GM23248 (cell line): ENCODE results near the gene TREML4. TPM values are rescaled to one million over a fixed set of nuclear protein-coding genes. Genes with fewer than 3 reads are reported as not detected.

Experiments used
- DNase-seq: peaks from one replicate; pipeline ENCODE4 v3.0.0-alpha.2; 2015
- H2AFZ ChIP-seq: fragments of 200-600 bp; sonication (generic); 2 replicates; pipeline ENCODE4 v1.6.1; 2016; ENCODE audit warnings: antibody characterized with exemption
- H3F3A ChIP-seq: fragments of 200-600 bp; sonication (generic); 2 replicates; pipeline ENCODE4 v1.6.1; 2016; ENCODE audit warnings: mild to moderate bottlenecking, antibody characterized with exemption, mixed run types; ENCODE audit not compliant: insufficient read depth
- H3K27ac ChIP-seq: fragments of 200-600 bp; sonication (generic); 2 replicates; pipeline ENCODE4 v1.5.1; 2016; ENCODE audit warnings: mild to moderate bottlenecking
- H3K27me3 ChIP-seq: fragments of 200-600 bp; sonication (generic); replicated peaks from 2 replicates; pipeline ENCODE4 v1.6.1; 2016; ENCODE audit warnings: mild to moderate bottlenecking; ENCODE audit not compliant: insufficient read depth
- H3K36me3 ChIP-seq: fragments of 200-600 bp; sonication (generic); 2 replicates; pipeline ENCODE4 v1.6.1; 2016; ENCODE audit warnings: low read depth, mild to moderate bottlenecking
- H3K4me1 ChIP-seq: fragments of 200-600 bp; sonication (generic); 2 replicates; pipeline ENCODE4 v1.6.1; 2016; ENCODE audit warnings: mild to moderate bottlenecking; ENCODE audit not compliant: insufficient read depth
- H3K4me2 ChIP-seq: fragments of 200-600 bp; sonication (generic); one replicate; pipeline ENCODE4 v1.6.1; 2016; ENCODE audit warnings: mild to moderate bottlenecking; ENCODE audit not compliant: unreplicated experiment
- H3K4me3 ChIP-seq: fragments of 200-600 bp; sonication (generic); 2 replicates; pipeline ENCODE4 v1.5.1; 2016; ENCODE audit warnings: mild to moderate bottlenecking
- H3K79me2 ChIP-seq: fragments of 200-600 bp; sonication (generic); 2 replicates; pipeline ENCODE4 v1.6.1; 2016; ENCODE audit warnings: mild to moderate bottlenecking; ENCODE audit not compliant: insufficient read depth
- H3K9ac ChIP-seq: fragments of 200-600 bp; sonication (generic); 2 replicates; pipeline ENCODE4 v1.6.1; 2016; ENCODE audit warnings: mild to moderate bottlenecking
- H3K9me2 ChIP-seq: fragments of 200-600 bp; sonication (generic); 2 replicates; pipeline ENCODE4 v1.6.1; 2016; ENCODE audit warnings: mixed run types, mild to moderate bottlenecking, moderate library complexity; ENCODE audit not compliant: insufficient read depth
- H3K9me3 ChIP-seq: fragments of 200-600 bp; sonication (generic); one replicate; pipeline ENCODE4 v1.6.1; 2017; ENCODE audit warnings: low read depth
- H4K20me1 ChIP-seq: fragments of 200-600 bp; sonication (generic); 2 replicates; pipeline ENCODE4 v1.6.0; 2016; ENCODE audit not compliant: insufficient read depth
- EZH2 ChIP-seq: fragments of 200-600 bp; sonication (generic); IDR thresholded peaks from 2 replicates; pipeline ENCODE4 v1.6.1; 2018; ENCODE audit warnings: antibody characterized with exemption, mild to moderate bottlenecking; ENCODE audit not compliant: insufficient read depth, poor library complexity, severe bottlenecking
- EZH2phosphoT487 ChIP-seq: fragments of 200-600 bp; sonication (generic); IDR thresholded peaks from 2 replicates; pipeline ENCODE4 v1.6.1; 2018; ENCODE audit warnings: antibody characterized with exemption, moderate library complexity, mild to moderate bottlenecking, low read depth; ENCODE audit not compliant: insufficient read depth
- WGBS, 2 experiments: methylation state at CpG; one replicate each; pipeline ENCODE4 v1.1.6; 2015 to 2017; ENCODE audit warnings: low lambda C conversion rate in 2 of 2, low coverage in 1 of 2; ENCODE audit errors: missing lambda C conversion rate in 2 of 2; 5-methylcytosine and 5-hydroxymethylcytosine counted together
- in situ Hi-C: fragments of 300-500 bp; cut with MboI; formaldehyde crosslinking; loops from 2 replicates; pipeline ENCODE4 v1.15.0; 2020
- polyA plus RNA-seq: library from polyadenylated mRNA; unstranded; fragments of >200 nt; fragmentation: Nextera tagmentation; extraction: Ambion mirVana; gene quantifications from 2 replicates; pipeline ENCODE4 v1.2.1, GENCODE V29; 2016
- small RNA-seq: library from RNA; depleted of rRNA; stranded (forward); fragments of <200 nt; gene quantifications from one replicate; pipeline ENCODE3, GENCODE V24; 2014; ENCODE audit warnings: low read depth, low replicate concordance
- total RNA-seq: library from RNA; depleted of rRNA; stranded (reverse); fragments of >200 nt; shearing (Covaris generic); gene quantifications from 2 replicates; pipeline ENCODE4 v1.2.3, GENCODE V29; 2014; rRNA removed

Gene TREML4
- total and polyA plus RNA-seq, 2 experiments from 2014 or later, result not detected

- H3K9me2 ChIP-seq, result no peaks in the 10 kb centered on the region
- H3K79me2 ChIP-seq, result no peaks in the 10 kb centered on the region
- no peaks in the 10 kb centered on the region for H3K27me3 ChIP-seq
- no peak for DNase-seq
- H2AFZ ChIP-seq, result no peak overlapping the region
- H3K4me2 ChIP-seq, result no peak overlapping the region
- no peaks in the 10 kb centered on the region for H4K20me1 ChIP-seq
- H3K9ac ChIP-seq, result no peak overlapping the region
- no peak for TF ChIP-seq EZH2phosphoT487
- no peak for TF ChIP-seq EZH2
- no peak overlapping the region for H3K27ac ChIP-seq
- H3K4me3 ChIP-seq, result no peak overlapping the region
- 68 to 82% methylated on average over 3 of the region's 3 CpGs for WGBS, 2 experiments
- no peaks in the 10 kb centered on the region for H3K36me3 ChIP-seq
- H3F3A ChIP-seq, result no peaks in the 10 kb centered on the region
- no peaks in the 10 kb centered on the region; the same call in 1 of the 2 replicates for H3K4me1 ChIP-seq
- in situ Hi-C loops, result no loop called here
- no peaks in the 10 kb centered on the region for H3K9me3 ChIP-seq
These were observed 55.5 kb downstream of the TREML4 start for GRCh38 chr6:41283600-41283999.

- in situ Hi-C loops, result no loop called here
- no peak overlapping the region for H3K27ac ChIP-seq
- TF ChIP-seq EZH2 (no peak), EZH2phosphoT487 (no peak)
- H3K79me2 ChIP-seq, result no peaks in the 10 kb centered on the region
- no peaks in the 10 kb centered on the region for H3K9me2 ChIP-seq
- no peaks in the 10 kb centered on the region for H3F3A ChIP-seq
- H3K36me3 ChIP-seq, result no peaks in the 10 kb centered on the region
- H3K4me2 ChIP-seq, result no peak overlapping the region
- no peak overlapping the region for H3K4me3 ChIP-seq
- no peaks in the 10 kb centered on the region; the same call in 1 of the 2 replicates for H3K4me1 ChIP-seq
- peak; percentile 68 for DNase-seq
- H3K9me3 ChIP-seq, result no peaks in the 10 kb centered on the region
- H3K9ac ChIP-seq, result no peak overlapping the region
- no peak overlapping the region for H2AFZ ChIP-seq
- WGBS, 2 experiments, result 53 to 60% methylated on average over 1 of the region's 1 CpG
- no peaks in the 10 kb centered on the region for H4K20me1 ChIP-seq
- no peaks in the 10 kb centered on the region for H3K27me3 ChIP-seq
These were observed 56.6 kb downstream of the TREML4 start for GRCh38 chr6:41284726-41285125.

GRCh38 chr6:41286544-41287346, 58.6 kb downstream of the TREML4 start, which contains the start of gene TREM1:
TSS of gene TREM1 (minus strand) at chr6:41286682. CDS start at chr6:41286655, 27 bp downstream.
- peak; percentile 87 for DNase-seq
- Histone ChIP-seq H3K4me1 (no peaks in the 10 kb centered on the region; the same call in 1 of the 2 replicates), H3F3A (no peaks in the 10 kb centered on the region), H4K20me1 (no peaks in the 10 kb centered on the region), H3K27ac (peak within 1 kb of the TSS; percentile 54), H3K4me3 (no peak within 1 kb of the TSS), H3K27me3 (no peaks in the 10 kb centered on the region), H3K9me3 (no peaks in the 10 kb centered on the region), H3K4me2 (peak within 1 kb of the TSS; percentile 5), H2AFZ (no peak within 1 kb of the TSS), H3K79me2 (no peaks in the 10 kb centered on the region), H3K9ac (peak within 1 kb of the TSS; percentile 50; the same call in 1 of the 2 replicates), H3K9me2 (no peaks in the 10 kb centered on the region), H3K36me3 (no peaks in the 10 kb centered on the region)
- 51 to 52% methylated on average over 8 of the region's 8 CpGs for WGBS, 2 experiments
- in situ Hi-C loops, result no loop called here
- no peak for TF ChIP-seq EZH2

GRCh38 chr6:41288030-41288753, 60.0 kb downstream of the TREML4 start:
- no peak overlapping the region for H3K4me2 ChIP-seq
- H3K27me3 ChIP-seq, result no peaks in the 10 kb centered on the region
- in situ Hi-C loops, result no loop called here
- H3K4me1 ChIP-seq, result no peaks in the 10 kb centered on the region; the same call in 1 of the 2 replicates
- DNase-seq, result peak; percentile 54
- WGBS, 2 experiments, result 41 to 44% methylated on average over 6 of the region's 6 CpGs
- no peak overlapping the region for H3K27ac ChIP-seq
- no peak overlapping the region for H2AFZ ChIP-seq
- TF ChIP-seq EZH2phosphoT487, result no peak
- no peak for TF ChIP-seq EZH2
- no peak overlapping the region for H3K4me3 ChIP-seq
- no peaks in the 10 kb centered on the region for H4K20me1 ChIP-seq
- no peaks in the 10 kb centered on the region for H3K9me2 ChIP-seq
- H3K36me3 ChIP-seq, result no peaks in the 10 kb centered on the region
- H3F3A ChIP-seq, result no peaks in the 10 kb centered on the region
- no peaks in the 10 kb centered on the region for H3K79me2 ChIP-seq
- H3K9me3 ChIP-seq, result no peaks in the 10 kb centered on the region
- no peak overlapping the region for H3K9ac ChIP-seq

Small RNA genes within 50 kb of the gene (small RNA-seq; reads per million reads assigned to genes)
- gene AL391903.2, result not detected
- gene AL391903.3, result not detected
- not detected for gene RNA5SP207

Other genes starting within 250 kb of the TREML4 start
- not detected in 2 replicates for gene UNC5CL, start 189.1 kb upstream of the TREML4 start, total RNA-seq
- not detected in 2 replicates for gene UNC5CL, start 189.1 kb upstream of the TREML4 start, polyA plus RNA-seq
- not detected in 2 replicates for gene TSPO2, start 185.9 kb upstream of the TREML4 start, total RNA-seq
- gene TSPO2, start 185.9 kb upstream of the TREML4 start, polyA plus RNA-seq, result not detected in 2 replicates
- not detected in 2 replicates for gene APOBEC2, start 175.1 kb upstream of the TREML4 start, total RNA-seq
- gene APOBEC2, start 175.1 kb upstream of the TREML4 start, polyA plus RNA-seq, result not detected in 2 replicates
- 4.5 and 11.6 TPM in 2 replicates for gene OARD1, start 156.0 kb upstream of the TREML4 start, total RNA-seq
- 18.6 TPM in 2 replicates for gene OARD1, start 156.0 kb upstream of the TREML4 start, polyA plus RNA-seq
- 8.8 and 9.5 TPM in 2 replicates for gene NFYA, start 155.4 kb upstream of the TREML4 start, total RNA-seq
- gene NFYA, start 155.4 kb upstream of the TREML4 start, polyA plus RNA-seq, result 9.4 and 9.8 TPM in 2 replicates
- not detected in 2 replicates for gene TREML1, start 74.0 kb upstream of the TREML4 start, total RNA-seq
- gene TREML1, start 74.0 kb upstream of the TREML4 start, polyA plus RNA-seq, result not detected in 2 replicates
- not detected in 2 replicates for gene TREM2, start 65.2 kb upstream of the TREML4 start, total RNA-seq
- not detected in 2 replicates for gene TREM2, start 65.2 kb upstream of the TREML4 start, polyA plus RNA-seq
- not detected in 2 replicates for gene TREML2, start 27.2 kb upstream of the TREML4 start, total RNA-seq
- not detected in 2 replicates for gene TREML2, start 27.2 kb upstream of the TREML4 start, polyA plus RNA-seq
- gene TREM1, start 58.3 kb downstream of the TREML4 start, total RNA-seq, result not detected in 2 replicates
- not detected in 2 replicates for gene TREM1, start 58.3 kb downstream of the TREML4 start, polyA plus RNA-seq
- not detected in 2 replicates for gene NCR2, start 107.3 kb downstream of the TREML4 start, total RNA-seq
- gene NCR2, start 107.3 kb downstream of the TREML4 start, polyA plus RNA-seq, result not detected in 2 replicates